ENCODE results near the gene RNASEH1. TPM values are rescaled to one million over a fixed set of nuclear protein-coding genes. Genes with fewer than 3 reads are reported as not detected.
"Not testable (repeated sequence)": the region's sequence is repeated elsewhere in the genome, so short reads cannot be mapped to it uniquely, and the experiment has no call there.

Gene RNASEH1
- polyA plus RNA-seq, 3 donors: 18.6 to 20.6 (median 19.8) TPM

- DNase-seq: no peak
Observed at GRCh38 chr2:3523551-3524041, 34.5 kb downstream of the RNASEH1 start.

DNA sequence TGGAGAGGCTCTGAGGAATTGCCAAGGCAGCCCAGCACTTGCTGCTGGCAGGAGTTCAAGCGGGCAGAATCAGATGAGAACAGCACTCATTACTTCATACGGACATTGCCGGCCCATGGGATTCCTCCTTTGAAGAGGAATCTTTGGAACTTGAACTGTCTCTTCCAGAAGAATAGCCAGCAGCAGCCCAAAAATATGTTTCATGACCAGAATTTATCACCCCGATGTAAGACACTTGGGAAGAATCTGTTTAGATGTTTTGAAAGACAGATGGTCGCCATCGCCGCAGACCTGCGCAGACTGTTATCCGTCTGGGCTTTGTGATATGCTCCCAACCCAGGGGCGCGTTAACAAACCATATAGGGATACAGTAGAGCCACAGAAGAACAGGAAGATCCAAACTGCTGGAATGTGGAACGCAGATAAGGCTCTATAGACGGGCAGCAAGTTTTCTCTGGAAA, 35.1 kb downstream of the RNASEH1 start:
- no peak for DNase-seq

GRCh38 chr2:3520591-3520990, 37.5 kb downstream of the RNASEH1 start:
- DNase-seq: no peak

- DNase-seq: peak; percentile 70
Observed at GRCh38 chr2:3519255-3520205, 38.6 kb downstream of the RNASEH1 start, which contains the start of gene ADI1. ADI1 (minus strand) TSS chr2:3519531; CDS start chr2:3519487, 44 bp downstream.

GRCh38 chr2:3518496-3519254, 39.5 kb downstream of the RNASEH1 start:
- peak; percentile 97 for DNase-seq

DNA sequence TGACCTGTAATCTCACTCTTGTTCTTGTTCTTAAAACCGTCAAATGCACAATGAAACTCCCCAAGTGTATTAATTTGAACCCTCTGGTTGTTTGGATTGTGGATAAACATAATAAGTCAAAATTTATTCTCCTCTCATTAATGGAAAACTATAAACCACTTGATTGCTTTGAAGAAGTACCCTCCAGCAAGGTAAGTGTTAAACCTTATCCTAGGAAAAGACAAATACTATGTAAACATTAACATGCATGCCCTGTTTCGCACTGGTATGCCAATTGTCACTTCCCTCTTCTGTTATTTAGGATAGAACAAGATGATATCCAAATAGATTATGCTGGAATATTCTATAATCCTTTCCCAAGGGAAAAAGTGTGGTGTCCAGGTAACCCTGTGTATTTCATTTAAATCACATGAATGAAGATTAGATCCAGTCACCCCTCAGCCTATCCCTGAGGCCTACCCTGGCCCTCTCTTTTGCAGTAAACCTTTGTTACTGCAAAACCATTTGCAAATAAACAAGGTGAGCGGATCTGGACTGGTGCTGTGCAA, 40.1 kb downstream of the RNASEH1 start:
- no peak for DNase-seq

- DNase-seq: no peak
Observed at GRCh38 chr2:3516831-3517230, 41.3 kb downstream of the RNASEH1 start.

GRCh38 chr2:3515438-3515837, 42.7 kb downstream of the RNASEH1 start:
- not testable (repeated sequence) for DNase-seq

GRCh38 chr2:3513026-3513810, 44.9 kb downstream of the RNASEH1 start:
- no peak for DNase-seq

DNA sequence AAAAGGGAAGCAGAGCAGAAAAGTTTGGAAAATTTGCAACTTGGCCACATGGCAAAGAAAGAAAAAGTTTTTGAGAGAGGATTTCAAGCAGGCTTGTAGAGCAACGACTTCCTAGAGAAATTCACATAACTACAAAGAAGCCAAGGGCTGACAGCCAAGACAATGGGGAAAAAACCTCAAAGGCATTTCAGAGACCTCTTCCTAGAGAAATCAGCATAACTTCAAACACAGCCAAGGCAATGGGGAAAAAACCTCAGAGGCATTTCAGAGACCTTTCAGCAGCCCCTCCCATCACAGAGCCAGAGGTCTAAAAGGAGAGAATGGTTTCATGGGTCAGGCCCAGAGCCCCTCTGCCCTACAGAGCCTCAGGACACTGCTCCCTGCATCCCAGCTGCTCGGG, 46.0 kb downstream of the RNASEH1 start:
- DNase-seq: no peak

- no peak for DNase-seq
Observed at GRCh38 chr2:3505771-3506170, 52.4 kb downstream of the RNASEH1 start.

DNA sequence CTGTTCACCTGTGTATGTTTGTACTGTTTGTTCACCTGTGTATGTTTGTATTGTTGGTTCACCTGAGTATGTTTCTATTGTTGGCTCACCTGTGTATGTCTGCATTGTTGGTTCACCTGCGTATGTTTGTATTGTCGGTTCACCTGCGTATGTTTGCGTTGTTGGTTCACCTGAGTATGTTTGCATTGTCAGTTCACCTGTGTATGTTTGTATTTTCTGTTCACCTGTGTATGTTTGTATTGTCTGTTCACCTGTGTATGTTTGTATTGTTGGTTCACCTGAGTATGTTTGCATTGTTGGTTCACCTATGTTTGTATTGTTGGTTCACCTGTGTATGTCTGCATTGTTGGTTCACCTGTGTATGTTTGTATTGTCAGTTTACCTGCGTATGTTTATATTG, 53.4 kb downstream of the RNASEH1 start:
- DNase-seq: no peak

DNA sequence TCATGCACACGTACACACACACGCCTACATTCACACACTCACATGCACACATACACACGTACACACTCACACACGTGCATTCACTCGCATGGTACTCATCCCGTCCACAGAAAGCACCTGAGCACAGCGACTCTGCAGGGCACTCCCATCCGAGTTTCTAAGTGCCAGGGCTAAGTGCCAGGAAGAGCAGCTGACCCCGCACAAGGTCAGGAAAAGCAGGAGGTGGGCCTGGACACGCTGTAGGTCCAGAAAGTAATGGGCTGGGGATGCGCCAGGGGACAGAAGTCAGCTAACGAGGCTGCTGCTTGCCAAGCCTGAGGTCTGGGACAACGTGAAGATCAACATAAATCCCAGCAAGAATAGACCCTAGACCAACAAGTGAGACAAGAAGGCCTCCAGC, 54.6 kb downstream of the RNASEH1 start:
- DNase-seq: no peak

GRCh38 chr2:3503046-3503445, 55.1 kb downstream of the RNASEH1 start:
- DNase-seq: no peak

- DNase-seq: no peak
Observed at GRCh38 chr2:3500326-3500899, 57.7 kb downstream of the RNASEH1 start.

- DNase-seq: no peak
Observed at GRCh38 chr2:3498783-3499394, 59.2 kb downstream of the RNASEH1 start.

- not testable (repeated sequence) for DNase-seq
Observed at GRCh38 chr2:3496708-3497080, 61.4 kb downstream of the RNASEH1 start.
